Activated T-cell treated with anti-CD3 and anti-CD28 coated beads, Interleukin-2, amount 50 U/mL, for 48 hours (primary cell): ENCODE data around the gene SMG7.

Experiments
- DNase-seq, 2 experiments: peaks; one replicate each; pipeline ENCODE4 v3.0.0-alpha.2; 2020

The SMG7 gene

GRCh38 chr1:183596500-183596899 is 124.2 kb downstream of the SMG7 start:
- DNase-seq = no peak

GRCh38 chr1:183597656-183598347 is 125.5 kb downstream of the SMG7 start:
- no peak for DNase-seq

GRCh38 chr1:183598386-183598785 is 126.1 kb downstream of the SMG7 start:
- no peak for DNase-seq

GRCh38 chr1:183600136-183600535 is 127.8 kb downstream of the SMG7 start:
- no peak for DNase-seq

GRCh38 chr1:183600634-183601033 is 128.3 kb downstream of the SMG7 start:
- DNase-seq = no peak

GRCh38 chr1:183602510-183602909 is 130.2 kb downstream of the SMG7 start:
- DNase-seq = no peak
